ENCODE measurements around the gene TTC13. TPM values are rescaled to one million over a fixed set of nuclear protein-coding genes. Genes with fewer than 3 reads are reported as not detected.
A peak's percentile ranks its signal among the peaks of the same experiment; 100 is the strongest.

Gene TTC13
- total RNA-seq, 1 experiment from 2014 or later = 20.2 TPM

GRCh38 chr1:230906226-230906625, 72.4 kb downstream of the TTC13 start:
- intact Hi-C loops (cut with micrococcal nuclease) = no loop called here
- Histone ChIP-seq H3K36me3 (ENCODE audit: low read depth, low read length) (peaks cover 8% of the 10 kb centered on the region), H3K4me1 (ENCODE audit: insufficient read depth, low read length) (no peaks in the 10 kb centered on the region), H3F3A (ENCODE audit: low read length, unreplicated experiment) (no peaks in the 10 kb centered on the region), H3K4me3 (ENCODE audit: low read length) (no peak overlapping the region), H3K27me3 (ENCODE audit: low read length) (no peaks in the 10 kb centered on the region), H3K79me2 (ENCODE audit: low read length) (no peaks in the 10 kb centered on the region), H2AFZ (ENCODE audit: low read length) (no peak overlapping the region), H3K9me3 (ENCODE audit: low read length) (no peaks in the 10 kb centered on the region), H3K9ac (ENCODE audit: low read length) (no peak overlapping the region), H4K20me1 (ENCODE audit: low read length) (no peaks in the 10 kb centered on the region), H3K4me2 (ENCODE audit: low read length) (no peak overlapping the region), H3K9me2 (replicated peaks; ENCODE audit: low read length) (no peaks in the 10 kb centered on the region), H3K27ac (ENCODE audit: low read length) (no peak overlapping the region)
- ATAC-seq (peak; percentile 31; the same call in 1 of the 2 replicates), DNase-seq (no peak)
- no peak for TF ChIP-seq EZH2phosphoT487 (IDR thresholded peaks at IDR 0.05; ENCODE audit: borderline replicate concordance, low read length)
- TF ChIP-seq, protein P1, sequence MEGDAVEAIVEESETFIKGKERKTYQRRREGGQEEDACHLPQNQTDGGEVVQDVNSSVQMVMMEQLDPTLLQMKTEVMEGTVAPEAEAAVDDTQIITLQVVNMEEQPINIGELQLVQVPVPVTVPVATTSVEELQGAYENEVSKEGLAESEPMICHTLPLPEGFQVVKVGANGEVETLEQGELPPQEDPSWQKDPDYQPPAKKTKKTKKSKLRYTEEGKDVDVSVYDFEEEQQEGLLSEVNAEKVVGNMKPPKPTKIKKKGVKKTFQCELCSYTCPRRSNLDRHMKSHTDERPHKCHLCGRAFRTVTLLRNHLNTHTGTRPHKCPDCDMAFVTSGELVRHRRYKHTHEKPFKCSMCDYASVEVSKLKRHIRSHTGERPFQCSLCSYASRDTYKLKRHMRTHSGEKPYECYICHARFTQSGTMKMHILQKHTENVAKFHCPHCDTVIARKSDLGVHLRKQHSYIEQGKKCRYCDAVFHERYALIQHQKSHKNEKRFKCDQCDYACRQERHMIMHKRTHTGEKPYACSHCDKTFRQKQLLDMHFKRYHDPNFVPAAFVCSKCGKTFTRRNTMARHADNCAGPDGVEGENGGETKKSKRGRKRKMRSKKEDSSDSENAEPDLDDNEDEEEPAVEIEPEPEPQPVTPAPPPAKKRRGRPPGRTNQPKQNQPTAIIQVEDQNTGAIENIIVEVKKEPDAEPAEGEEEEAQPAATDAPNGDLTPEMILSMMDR (conservative IDR thresholded peaks at IDR 0.05; ENCODE audit: low read depth, low read length) = no peak
- no peak for TF ChIP-seq EZH2 (IDR thresholded peaks at IDR 0.05; ENCODE audit: low read length, unreplicated experiment)
- BruUV-seq (replicated peaks) = no TSS peak
- CTCF ChIA-PET = no interaction called here
- POLR2A ChIA-PET (ENCODE audit: unreplicated experiment) = no interaction called here

DNA sequence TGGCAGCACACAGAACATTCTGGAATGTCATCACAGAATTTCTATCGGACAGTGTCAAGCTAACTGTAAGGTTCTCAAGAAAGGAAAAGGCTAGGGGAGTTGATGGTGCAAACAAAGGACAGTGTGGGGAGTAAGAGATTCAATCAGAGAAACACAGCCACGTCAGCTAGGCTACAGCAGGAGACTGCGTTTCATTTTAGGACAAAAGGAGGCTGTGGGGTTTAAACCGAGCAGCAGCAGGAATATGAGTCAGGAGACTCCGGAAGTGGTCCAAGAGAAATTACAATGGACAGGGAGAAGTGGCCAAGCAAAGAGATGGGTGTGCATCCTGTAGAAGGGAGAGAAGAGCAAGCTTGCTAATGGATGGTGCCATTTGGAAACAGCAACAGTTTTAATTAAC, 72.9 kb downstream of the TTC13 start:
- CTCF ChIA-PET = no interaction called here
- Histone ChIP-seq H2AFZ (ENCODE audit: low read length) (no peak overlapping the region), H3K27me3 (ENCODE audit: low read length) (no peaks in the 10 kb centered on the region), H3F3A (ENCODE audit: low read length, unreplicated experiment) (no peaks in the 10 kb centered on the region), H3K36me3 (ENCODE audit: low read depth, low read length) (peaks cover 8% of the 10 kb centered on the region), H3K79me2 (ENCODE audit: low read length) (no peaks in the 10 kb centered on the region), H3K4me2 (ENCODE audit: low read length) (no peak overlapping the region), H3K9me3 (ENCODE audit: low read length) (no peaks in the 10 kb centered on the region), H3K27ac (ENCODE audit: low read length) (no peak overlapping the region), H4K20me1 (ENCODE audit: low read length) (no peaks in the 10 kb centered on the region), H3K4me3 (ENCODE audit: low read length) (no peak overlapping the region), H3K9me2 (replicated peaks; ENCODE audit: low read length) (no peaks in the 10 kb centered on the region), H3K9ac (ENCODE audit: low read length) (no peak overlapping the region), H3K4me1 (ENCODE audit: insufficient read depth, low read length) (no peaks in the 10 kb centered on the region)
- DNase-seq (no peak), ATAC-seq (no peak)
- no TSS peak for BruUV-seq (replicated peaks)
- TF ChIP-seq EZH2 (IDR thresholded peaks at IDR 0.05; ENCODE audit: low read length, unreplicated experiment) = no peak
- TF ChIP-seq EZH2phosphoT487 (IDR thresholded peaks at IDR 0.05; ENCODE audit: borderline replicate concordance, low read length) = no peak
- TF ChIP-seq, protein P1 (conservative IDR thresholded peaks at IDR 0.05; ENCODE audit: low read depth, low read length) = no peak
- intact Hi-C loops (cut with micrococcal nuclease) = no loop called here
- POLR2A ChIA-PET (ENCODE audit: unreplicated experiment) = no interaction called here

DNA sequence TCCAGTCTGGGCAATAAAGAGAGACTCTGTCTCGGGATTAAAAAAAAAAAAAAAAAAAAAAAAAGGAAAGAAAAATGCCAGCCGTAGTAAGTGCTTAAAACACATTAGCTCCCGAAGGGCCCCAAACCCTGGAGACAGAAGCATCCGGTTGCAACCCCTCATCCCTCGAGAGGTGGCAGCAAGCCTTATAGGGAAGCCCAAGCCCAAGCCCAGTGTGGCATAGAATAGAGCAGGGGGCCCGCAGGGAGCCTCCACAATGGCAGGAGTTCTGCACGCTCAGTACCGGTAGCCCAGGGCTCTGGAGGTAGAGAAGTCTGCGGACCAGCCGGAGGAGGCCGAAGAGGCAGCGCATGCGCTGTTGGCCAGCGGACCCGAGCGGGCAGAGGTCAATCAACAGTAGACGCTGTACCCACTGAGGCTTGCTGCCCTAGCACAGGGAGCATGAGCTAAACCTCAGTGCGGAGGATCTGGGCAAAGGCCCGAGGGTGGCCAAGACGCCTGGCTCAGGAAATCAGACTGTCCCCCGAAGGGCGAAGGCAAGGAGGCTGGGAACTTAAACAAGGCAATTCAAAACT, 76.2 kb downstream of the TTC13 start:
- no peak overlapping the region for H3K27ac ChIP-seq (ENCODE audit: low read length)
- no peaks in the 10 kb centered on the region for H3K9me2 ChIP-seq (replicated peaks; ENCODE audit: low read length)
- intact Hi-C loops (cut with micrococcal nuclease) = no loop called here
- no peak overlapping the region for H3K9ac ChIP-seq (ENCODE audit: low read length)
- no peaks in the 10 kb centered on the region for H3K36me3 ChIP-seq (ENCODE audit: low read depth, low read length)
- H3K9me3 ChIP-seq (ENCODE audit: low read length) = no peaks in the 10 kb centered on the region
- no peaks in the 10 kb centered on the region for H3K4me1 ChIP-seq (ENCODE audit: insufficient read depth, low read length)
- no peak overlapping the region for H3K4me2 ChIP-seq (ENCODE audit: low read length)
- no peaks in the 10 kb centered on the region for H3K27me3 ChIP-seq (ENCODE audit: low read length)
- ATAC-seq (no peak), DNase-seq (no peak)
- no peak overlapping the region for H3K4me3 ChIP-seq (ENCODE audit: low read length)
- H4K20me1 ChIP-seq (ENCODE audit: low read length) = no peaks in the 10 kb centered on the region
- POLR2A ChIA-PET (ENCODE audit: unreplicated experiment) = no interaction called here
- H2AFZ ChIP-seq (ENCODE audit: low read length) = no peak overlapping the region
- CTCF ChIA-PET = no interaction called here
- no peaks in the 10 kb centered on the region for H3F3A ChIP-seq (ENCODE audit: low read length, unreplicated experiment)
- no TSS peak for BruUV-seq (replicated peaks)
- TF ChIP-seq, protein P1 (conservative IDR thresholded peaks at IDR 0.05; ENCODE audit: low read depth, low read length) = no peak
- no peak for TF ChIP-seq EZH2 (IDR thresholded peaks at IDR 0.05; ENCODE audit: low read length, unreplicated experiment)
- TF ChIP-seq EZH2phosphoT487 (IDR thresholded peaks at IDR 0.05; ENCODE audit: borderline replicate concordance, low read length) = no peak
- H3K79me2 ChIP-seq (ENCODE audit: low read length) = no peaks in the 10 kb centered on the region
